ENCODE data around the gene FBXO9.

DNA sequence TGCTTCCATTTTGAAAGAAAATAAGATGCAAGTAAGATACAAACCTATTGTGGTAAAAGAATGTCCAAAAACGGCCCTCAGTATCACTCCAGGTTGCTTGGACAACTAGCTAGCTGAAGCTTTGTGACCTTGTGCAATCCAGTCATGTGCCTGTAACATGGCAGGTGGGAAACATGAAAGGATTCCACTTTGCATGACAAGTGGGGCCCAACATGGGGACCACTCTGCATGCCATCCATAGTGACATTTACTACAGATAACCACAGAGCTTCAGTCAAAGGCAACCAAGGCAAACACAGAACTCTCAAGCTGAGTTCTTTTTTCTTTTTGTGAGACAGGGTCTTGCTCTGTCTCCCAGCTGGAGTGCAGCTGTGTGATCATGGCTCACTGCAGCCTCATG, 15.8 kb upstream of the FBXO9 start:
- TF ChIP-seq, protein P1, sequence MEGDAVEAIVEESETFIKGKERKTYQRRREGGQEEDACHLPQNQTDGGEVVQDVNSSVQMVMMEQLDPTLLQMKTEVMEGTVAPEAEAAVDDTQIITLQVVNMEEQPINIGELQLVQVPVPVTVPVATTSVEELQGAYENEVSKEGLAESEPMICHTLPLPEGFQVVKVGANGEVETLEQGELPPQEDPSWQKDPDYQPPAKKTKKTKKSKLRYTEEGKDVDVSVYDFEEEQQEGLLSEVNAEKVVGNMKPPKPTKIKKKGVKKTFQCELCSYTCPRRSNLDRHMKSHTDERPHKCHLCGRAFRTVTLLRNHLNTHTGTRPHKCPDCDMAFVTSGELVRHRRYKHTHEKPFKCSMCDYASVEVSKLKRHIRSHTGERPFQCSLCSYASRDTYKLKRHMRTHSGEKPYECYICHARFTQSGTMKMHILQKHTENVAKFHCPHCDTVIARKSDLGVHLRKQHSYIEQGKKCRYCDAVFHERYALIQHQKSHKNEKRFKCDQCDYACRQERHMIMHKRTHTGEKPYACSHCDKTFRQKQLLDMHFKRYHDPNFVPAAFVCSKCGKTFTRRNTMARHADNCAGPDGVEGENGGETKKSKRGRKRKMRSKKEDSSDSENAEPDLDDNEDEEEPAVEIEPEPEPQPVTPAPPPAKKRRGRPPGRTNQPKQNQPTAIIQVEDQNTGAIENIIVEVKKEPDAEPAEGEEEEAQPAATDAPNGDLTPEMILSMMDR (IDR thresholded peaks at IDR 0.05; ENCODE audit: low read length) = no peak
- TF ChIP-seq EZH2 (optimal IDR thresholded peaks at IDR 0.05; ENCODE audit: low read depth, low read length) = no peak
- no peak for TF ChIP-seq EZH2phosphoT487 (IDR thresholded peaks at IDR 0.05; ENCODE audit: low read length)

Measured in MM.1S (cell line).